Thyroid gland (tissue), 4 donors: ENCODE results near the gene CUL4A.

Experiments
- CTCF ChIP-seq, 6 experiments: fragments of 200-600 bp in 3 of 6; fragments of 450-650 bp in 3 of 6; sonication (generic) in 3 of 6; IDR thresholded peaks; one replicate each; pipeline ENCODE4 v1.5.1; 2016 to 2019; ENCODE audit warnings: antibody characterized with exemption in 6 of 6, mild to moderate bottlenecking in 2 of 6, inconsistent platforms in 1 of 6, moderate library complexity in 1 of 6
- POLR2A ChIP-seq, 2 donors: fragments of 450-650 bp; IDR thresholded peaks; one replicate each; pipeline ENCODE4 v1.6.1; 2017; ENCODE audit warnings: antibody characterized with exemption in 2 of 2, mild to moderate bottlenecking in 2 of 2, moderate library complexity in 1 of 2

- TF ChIP-seq CTCF (IDR thresholded peaks at IDR 0.05) (no peak), POLR2A (IDR thresholded peaks at IDR 0.05) (no peak)
Measured at GRCh38 chr13:113295776-113296175, 86.4 kb downstream of the CUL4A start.
